HG02870 (cell line): ENCODE measurements around the gene SPSB4.
"Not testable (repeated sequence)": the region's sequence is repeated elsewhere in the genome, so short reads cannot be mapped to it uniquely, and the experiment has no call there.

Source experiments
- ATAC-seq: cut with Tn5 transposase; IDR thresholded peaks from one replicate; pipeline ENCODE4 v1.9.1; 2021; ENCODE audit warnings: mild to moderate bottlenecking, moderate library complexity; ENCODE audit not compliant: unreplicated experiment

Gene SPSB4

GRCh38 chr3:141114179-141114745 lies 63.1 kb downstream of the SPSB4 start:
- ATAC-seq: no peak

- ATAC-seq: no peak
Observed at GRCh38 chr3:141114816-141115460, 63.8 kb downstream of the SPSB4 start.

GRCh38 chr3:141115789-141116541 lies 64.8 kb downstream of the SPSB4 start:
- no peak for ATAC-seq

- no peak for ATAC-seq
Observed at GRCh38 chr3:141116721-141117120, 65.6 kb downstream of the SPSB4 start.

- not testable (repeated sequence) for ATAC-seq
Observed at GRCh38 chr3:141117982-141118381, 66.8 kb downstream of the SPSB4 start.

DNA sequence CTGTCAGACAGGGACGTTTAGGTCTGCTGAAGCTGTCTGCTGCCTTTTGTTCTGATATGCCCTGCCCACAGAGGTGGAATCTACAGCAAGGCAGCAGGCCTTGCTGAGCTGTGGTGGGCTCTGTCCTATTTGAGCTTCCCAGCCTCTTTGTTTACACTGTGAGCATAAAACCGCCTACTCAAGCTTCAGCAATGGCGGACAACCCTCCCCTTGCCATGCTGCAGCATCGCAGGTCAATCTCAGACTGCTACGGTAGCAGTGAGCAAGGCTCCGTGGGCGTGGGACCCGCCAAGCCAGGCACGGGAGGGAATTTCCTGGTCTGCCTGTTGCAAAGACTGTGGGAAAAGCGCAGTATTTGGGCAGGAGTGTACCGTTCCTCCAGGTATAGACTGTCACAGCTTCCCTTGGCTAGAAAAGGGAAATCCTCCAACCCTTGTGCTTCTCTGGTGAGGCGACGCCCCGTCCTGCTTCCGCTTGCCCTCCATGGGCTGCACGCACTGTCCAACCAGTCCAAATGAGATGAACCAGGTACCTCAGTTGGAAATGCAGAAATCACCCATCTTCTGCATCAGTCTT lies 71.4 kb downstream of the SPSB4 start:
- no peak for ATAC-seq

- no peak for ATAC-seq
Observed at GRCh38 chr3:141123677-141124410, 72.7 kb downstream of the SPSB4 start.

GRCh38 chr3:141124715-141125114 lies 73.6 kb downstream of the SPSB4 start:
- ATAC-seq: no peak

DNA sequence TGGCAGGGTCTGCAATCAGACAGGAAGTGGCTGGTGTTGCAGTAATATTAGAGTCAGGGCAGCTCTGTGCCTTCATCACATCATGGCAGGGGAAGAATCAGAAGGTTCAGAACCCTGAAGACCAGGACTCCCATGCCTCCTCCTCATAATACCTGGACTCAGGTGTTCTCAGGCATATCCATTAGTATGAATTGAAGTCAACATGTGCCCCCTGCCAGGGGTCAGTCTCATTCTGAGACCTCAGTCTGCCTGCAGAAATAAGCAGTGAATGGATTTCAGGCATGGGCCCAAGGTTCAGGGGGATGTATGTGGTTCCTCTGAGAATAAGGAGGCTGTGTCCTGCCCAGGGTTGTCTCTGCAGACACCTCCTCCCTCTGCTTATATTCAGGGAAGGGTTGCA lies 74.2 kb downstream of the SPSB4 start:
- no peak for ATAC-seq

- ATAC-seq: no peak
Observed at GRCh38 chr3:141126661-141127343, 75.7 kb downstream of the SPSB4 start.

GRCh38 chr3:141127344-141128125 lies 76.4 kb downstream of the SPSB4 start:
- no peak for ATAC-seq

DNA sequence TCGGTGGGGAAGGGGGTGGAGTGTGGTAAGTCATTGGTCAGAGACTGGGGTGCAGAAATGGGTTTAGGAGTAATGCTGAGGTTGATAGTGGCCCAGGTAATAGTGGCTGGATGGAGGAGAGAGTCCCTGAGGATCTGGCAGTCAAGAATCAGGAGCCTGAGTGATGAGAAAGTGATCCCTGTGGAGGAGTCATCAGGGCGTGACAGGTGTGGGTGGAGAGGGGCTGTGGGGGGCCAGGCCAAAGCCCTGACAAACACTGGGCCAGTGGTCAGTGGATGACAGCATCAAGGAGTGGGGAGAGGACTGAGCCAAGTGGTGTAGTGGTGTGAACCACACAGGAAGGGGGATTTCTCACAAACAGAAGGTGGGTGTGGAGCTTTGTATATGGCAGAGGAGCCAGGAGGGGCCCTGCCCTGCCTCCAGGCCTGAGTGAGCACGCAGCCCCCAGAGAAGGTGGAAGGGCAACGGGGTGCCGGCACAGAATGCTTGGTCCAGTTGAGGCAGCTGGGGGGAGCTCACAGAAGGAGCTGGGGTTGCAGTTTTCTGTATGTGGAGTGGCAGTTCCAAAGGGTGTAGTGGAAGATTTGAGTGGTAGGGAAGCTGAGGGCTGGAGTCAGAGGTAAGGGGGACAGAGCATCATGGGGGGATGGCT lies 77.1 kb downstream of the SPSB4 start:
- ATAC-seq: no peak

GRCh38 chr3:141129049-141129448 lies 77.9 kb downstream of the SPSB4 start:
- no peak for ATAC-seq

DNA sequence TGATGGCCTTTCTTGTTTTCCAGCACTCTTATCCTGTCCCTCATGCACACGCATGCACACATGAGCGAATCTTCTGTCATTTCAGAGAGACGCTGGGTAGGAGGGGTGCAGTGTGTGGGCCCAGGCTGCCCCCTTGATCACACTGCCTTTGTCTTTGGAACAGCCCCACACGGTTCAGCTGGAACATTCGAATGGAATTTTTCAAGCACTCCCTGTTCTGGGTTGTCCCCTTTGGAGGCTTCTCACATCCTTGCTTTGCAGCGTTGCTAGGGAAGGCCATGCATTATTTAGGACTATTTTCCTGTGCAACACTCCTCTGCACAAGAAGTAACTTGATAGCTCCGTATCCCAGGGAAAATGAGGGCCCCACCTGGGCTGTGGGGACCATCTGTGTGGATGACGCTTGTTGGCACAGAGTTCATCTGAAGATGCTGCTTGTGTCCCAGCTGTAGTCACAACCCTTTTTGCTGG lies 78.4 kb downstream of the SPSB4 start:
- no peak for ATAC-seq

DNA sequence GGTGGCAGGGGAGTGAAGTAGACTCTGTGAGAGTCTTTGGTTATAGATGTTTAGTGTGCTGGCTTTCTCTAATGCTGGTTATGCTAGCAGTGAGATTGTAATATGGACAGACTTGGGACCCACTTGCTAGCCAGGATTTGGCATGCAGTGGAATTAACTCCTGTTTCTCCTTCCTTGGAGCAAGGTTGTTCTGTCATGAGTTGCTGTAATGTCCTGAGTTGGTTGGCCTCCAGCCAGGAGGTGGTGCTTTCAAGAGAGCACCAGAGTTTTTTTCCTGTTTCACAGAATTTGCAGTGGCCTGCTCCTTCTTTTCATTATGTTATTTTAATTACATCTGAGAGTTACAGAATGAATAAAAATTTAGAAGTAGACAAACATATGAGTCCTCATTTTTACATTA lies 92.4 kb downstream of the SPSB4 start:
- no peak for ATAC-seq

- no peak for ATAC-seq
Observed at GRCh38 chr3:141146979-141147470, 95.9 kb downstream of the SPSB4 start.

DNA sequence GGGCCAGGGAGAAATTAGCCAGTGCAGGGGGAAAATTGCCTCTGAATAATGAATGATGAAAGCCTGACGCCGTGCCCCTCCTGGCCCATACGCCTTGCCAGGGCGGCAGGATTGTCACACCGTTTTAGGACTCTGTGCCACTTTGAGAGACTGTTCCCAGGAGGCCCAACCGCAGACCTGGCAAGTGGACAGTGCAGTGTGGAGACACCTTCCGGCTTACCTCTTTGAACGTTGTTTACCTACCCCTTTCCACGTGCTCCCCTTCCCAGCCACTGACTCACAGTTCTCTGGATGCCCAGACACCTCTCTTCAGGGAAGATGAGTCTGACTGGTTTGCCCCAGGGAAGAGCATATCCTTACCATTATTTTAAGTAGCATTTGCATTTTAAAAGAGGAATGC lies 96.5 kb downstream of the SPSB4 start:
- ATAC-seq: no peak

DNA sequence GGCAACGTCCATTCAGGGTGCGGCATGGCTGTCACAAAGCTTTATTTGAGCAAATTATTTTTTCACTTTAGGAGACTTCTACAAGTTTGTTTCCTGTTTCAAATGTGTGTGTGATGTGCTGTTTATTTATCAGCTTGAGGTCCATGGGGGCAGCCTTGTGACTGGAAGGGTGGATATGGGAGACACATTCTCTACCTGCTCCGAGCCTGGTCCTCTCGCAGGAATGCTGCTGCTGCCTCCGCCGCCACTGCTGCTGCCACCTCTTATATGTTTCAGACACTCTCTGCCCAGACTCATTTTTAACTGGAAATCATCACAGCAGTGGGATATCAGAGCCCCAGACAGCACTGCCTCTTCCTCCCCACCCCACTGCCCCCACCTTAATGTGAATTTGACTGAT lies 97.0 kb downstream of the SPSB4 start:
- no peak for ATAC-seq

GRCh38 chr3:141148770-141149169 lies 97.6 kb downstream of the SPSB4 start:
- ATAC-seq: no peak
